Measurements from ENCODE around the gene GABRB1.

The GABRB1 gene

GRCh38 chr4:47203593-47203992, 172.2 kb downstream of the GABRB1 start:
- no peak overlapping the region for H3K4me3 ChIP-seq (ENCODE audit: low read depth, low read length)
- H3K36me3 ChIP-seq (ENCODE audit: control insufficient read depth in 2 of 2, insufficient read depth in 1 of 2, low read length in 2 of 2): no peaks in the 10 kb centered on the region
- ChIA-PET CTCF (no interaction called here), POLR2A (no interaction called here)
- H3K27ac ChIP-seq (ENCODE audit: extremely low read depth, low read depth, low read length): no peak overlapping the region
- TF ChIP-seq PRDM6 (tag by site-specific recombination; IDR thresholded peaks at IDR 0.05) (no peak), ZNF133 (tag by site-specific recombination; IDR thresholded peaks at IDR 0.05) (no peak), ZNF513 (tag by site-specific recombination; IDR thresholded peaks at IDR 0.05) (no peak), ZNF302 (tag by site-specific recombination; IDR thresholded peaks at IDR 0.05; ENCODE audit: low read depth) (no peak), ZSCAN5A (tag by site-specific recombination; IDR thresholded peaks at IDR 0.05) (no peak), ZNF433 (tag by site-specific recombination; IDR thresholded peaks at IDR 0.05; ENCODE audit: low read depth) (no peak), ZNF558 (tag by site-specific recombination; IDR thresholded peaks at IDR 0.05) (no peak), PRDM10 (tag by site-specific recombination; IDR thresholded peaks at IDR 0.05) (no peak), ZNF621 (tag by site-specific recombination; IDR thresholded peaks at IDR 0.05) (no peak), ZBTB48 (tag by site-specific recombination; IDR thresholded peaks at IDR 0.05) (no peak), ZNF677 (tag by site-specific recombination; IDR thresholded peaks at IDR 0.05) (no peak), ZNF10 (tag by site-specific recombination; IDR thresholded peaks at IDR 0.05) (no peak), ZNF16 (tag by site-specific recombination; IDR thresholded peaks at IDR 0.05; ENCODE audit: low read depth) (no peak), ZNF398 (tag by site-specific recombination; IDR thresholded peaks at IDR 0.05) (no peak), KLF8 (tag by site-specific recombination; IDR thresholded peaks at IDR 0.05) (no peak), SCRT2 (tag by site-specific recombination; IDR thresholded peaks at IDR 0.05) (no peak), GLI2 (tag by site-specific recombination; IDR thresholded peaks at IDR 0.05; ENCODE audit: borderline replicate concordance, low read depth) (no peak), ZNF777 (tag by site-specific recombination; IDR thresholded peaks at IDR 0.05; ENCODE audit: borderline replicate concordance) (no peak)
- no peaks in the 10 kb centered on the region for H3K4me1 ChIP-seq (ENCODE audit: control insufficient read depth, insufficient read depth, low read length)
- H3K9me3 ChIP-seq (ENCODE audit: control insufficient read depth, insufficient read depth, low read depth, low read length): no peaks in the 10 kb centered on the region
